K562 (cell line): ENCODE measurements around the gene VWA7. TPM values are rescaled to one million over a fixed set of nuclear protein-coding genes. Genes with fewer than 3 reads are reported as not detected.

Source experiments
- ATAC-seq: fragments of 200-7000 bp; cut with Tn5 transposase; 3 replicates; pipeline ENCODE4 v1.9.1; 2020; ENCODE audit warnings: moderate library complexity
- BruUV-seq: library from RNA; stranded (reverse); fragments of 400-500 nt; replicated peaks from 2 replicates; lab custom pipeline; 2021; lab: Mats Ljungman, UMichigan
- CTCF ChIA-PET: fragments of 300-600 bp; formaldehyde crosslinking; extraction: SDS; loops from one replicate; lab custom pipeline; 2021; ENCODE audit warnings: low intra/inter-chr PET ratio; lab: Yijun Ruan, JAX
- POLR2A ChIA-PET: fragments of 300-600, 350-650 bp; sonication (Branson Sonifier 250); formaldehyde crosslinking; extraction: SDS; loops from one replicate; lab custom pipeline; 2021; ENCODE audit warnings: antibody characterized with exemption, inconsistent platforms; lab: Yijun Ruan, JAX
- DNase-seq, 4 experiments: peaks; one replicate each; pipeline versions ENCODE4 v3.0.0 to v3.0.0-alpha.2; 2011 to 2018; ENCODE audit warnings: low spot score in 3 of 4, mixed read lengths in 3 of 4; ENCODE audit errors: extremely low read depth in 1 of 4
- FAIRE-seq: peaks from 2 replicates; lab custom pipeline; 2011; peaks lifted over from hg19 to GRCh38; lab: Jason Lieb, UNC
- H2AFZ ChIP-seq: 2 replicates; pipeline ENCODE4 v1.6.0; 2011; ENCODE audit warnings: low read depth, low read length, control low read depth, inconsistent platforms
- H3K27ac ChIP-seq: fragments of 200-600 bp; 3 replicates; pipeline ENCODE4 v1.8.0; 2011; ENCODE audit warnings: low read depth, mild to moderate bottlenecking, control low read depth, inconsistent platforms, low read length, moderate library complexity, mixed read lengths; ENCODE audit errors: extremely low read depth
- H3K27me3 ChIP-seq, 2 experiments: fragments of 300-600 bp in 1 of 2; 2 replicates in 1 of 2; 3 replicates in 1 of 2; pipeline versions ENCODE4 v1.6.0 to v1.8.0; 2011; ENCODE audit warnings: inconsistent platforms in 2 of 2, low read length in 2 of 2, mild to moderate bottlenecking in 1 of 2, mixed read lengths in 1 of 2, moderate library complexity in 1 of 2; ENCODE audit not compliant: control insufficient read depth in 2 of 2, insufficient read depth in 2 of 2
- H3K36me3 ChIP-seq: fragments of 300-600 bp; 3 replicates; pipeline ENCODE4 v1.8.0; 2011; ENCODE audit warnings: mild to moderate bottlenecking, low read length, inconsistent platforms; ENCODE audit not compliant: control insufficient read depth, insufficient read depth
- H3K4me1 ChIP-seq, 2 experiments: fragments of 200-600 bp in 1 of 2; replicated peaks in 1 of 2; 2 replicates in 1 of 2; 3 replicates in 1 of 2; pipeline versions ENCODE4 v1.5.1 to v1.8.0; 2011; ENCODE audit warnings: inconsistent platforms in 2 of 2, low read length in 2 of 2, mild to moderate bottlenecking in 1 of 2, mixed read lengths in 1 of 2, moderate library complexity in 1 of 2; ENCODE audit not compliant: control insufficient read depth in 2 of 2, insufficient read depth in 2 of 2
- H3K4me2 ChIP-seq: 2 replicates; pipeline ENCODE4 v1.6.1; 2011; ENCODE audit warnings: low read length, control low read depth, inconsistent platforms, mixed read lengths; ENCODE audit not compliant: insufficient read depth
- H3K4me3 ChIP-seq: fragments of 200-600 bp; sonication (generic), shearing (Covaris generic); 2 replicates; pipeline ENCODE4 v1.5.1; 2016; ENCODE audit warnings: control low read depth, inconsistent platforms
- H3K79me2 ChIP-seq: fragments of 200-600 bp; 3 replicates; pipeline ENCODE4 v1.8.0; 2011; ENCODE audit warnings: low read length, inconsistent platforms; ENCODE audit not compliant: control insufficient read depth, insufficient read depth
- H3K9ac ChIP-seq, 2 experiments: 2 replicates each; pipeline versions ENCODE4 v1.6.0 to v1.6.1; 2011; ENCODE audit warnings: low read depth in 2 of 2, low read length in 2 of 2, control low read depth in 1 of 2, inconsistent platforms in 1 of 2, mild to moderate bottlenecking in 1 of 2, mixed read lengths in 1 of 2; ENCODE audit not compliant: insufficient read depth in 1 of 2
- H3K9me1 ChIP-seq: one replicate; pipeline ENCODE4 v1.6.0; 2011; ENCODE audit warnings: inconsistent platforms, mild to moderate bottlenecking, low read length, moderate library complexity; ENCODE audit not compliant: control insufficient read depth, insufficient read depth
- H3K9me3 ChIP-seq: replicated peaks from 2 replicates; pipeline ENCODE4 v1.5.1; 2011; ENCODE audit warnings: low read depth, low read length, inconsistent platforms; ENCODE audit not compliant: control insufficient read depth, insufficient read depth
- H4K20me1 ChIP-seq: replicated peaks from 2 replicates; pipeline ENCODE4 v1.6.1; 2011; ENCODE audit warnings: low read length, inconsistent platforms, mixed read lengths; ENCODE audit not compliant: control insufficient read depth, insufficient read depth
- MCM5 ChIP-seq: fragments of 450-650 bp; IDR thresholded peaks from 2 replicates; pipeline ENCODE4 v1.6.1; 2016; ENCODE audit warnings: low read depth
- POLR3G ChIP-seq: IDR thresholded peaks from 2 replicates; pipeline ENCODE4 v1.6.1; 2011; ENCODE audit not compliant: insufficient read length, insufficient replicate concordance; ENCODE audit errors: extremely low read depth
- ZBTB40 ChIP-seq, 2 experiments: fragments of 450-650 bp in 1 of 2; sonication (generic) in 1 of 2; formaldehyde crosslinking in 1 of 2; IDR thresholded peaks; 2 replicates each; pipeline versions ENCODE4 v1.7.1 to v1.9.0; 2016 to 2022; ENCODE audit warnings: inconsistent platforms in 1 of 2, mild to moderate bottlenecking in 1 of 2, missing genetic modification reagents in 1 of 2
- ZNF407 ChIP-seq: fragments of 450-650 bp; IDR thresholded peaks from 2 replicates; pipeline ENCODE4 v1.6.1; 2016; ENCODE audit warnings: low read depth
- WGBS: fragments of 100-300 bp; shearing (Covaris generic); methylation state at CpG from one replicate; pipeline ENCODE4 v1.1.6; 2016; ENCODE audit warnings: low coverage, mixed read lengths; ENCODE audit not compliant: insufficient coverage; ENCODE audit errors: missing lambda C conversion rate; 5-methylcytosine and 5-hydroxymethylcytosine counted together
- in situ Hi-C: fragments of 300-500 bp; cut with MboI; formaldehyde crosslinking; loops from 4 replicates; pipeline ENCODE4 v1.15.0; 2018; ENCODE audit warnings: inconsistent platforms, mixed read lengths
- intact Hi-C: fragments of 100-400 bp; cut with micrococcal nuclease; formaldehyde crosslinking; loops from 2 replicates; pipeline ENCODE4 v1.14.2; 2022
- polyA plus RNA-seq, 8 experiments: library from polyadenylated mRNA; depleted of rRNA in 4 of 8; stranded (reverse) in 5 of 8; unstranded in 3 of 8; fragments of >200 nt; fragmentation: Nextera tagmentation in 2 of 8; fragmentation: Illumina TruSeq in 1 of 8; extraction: Ambion mirVana in 2 of 8; extraction: Trizol in 1 of 8; gene quantifications; 2 replicates each; pipeline versions ENCODE4 v1.2.1 to v1.2.3, GENCODE V29; 2011 to 2014; ENCODE audit warnings: inconsistent platforms in 1 of 8, missing spikeins in 1 of 8
- total RNA-seq, 7 experiments: library from RNA; depleted of rRNA in 6 of 7; stranded (reverse); fragments of >200 nt in 6 of 7; fragmentation: Illumina TruSeq in 2 of 7; extraction: Trizol in 2 of 7; gene quantifications; 2 replicates each; pipeline versions ENCODE4 v1.2.1 to v1.2.3, GENCODE V29; 2011 to 2021; ENCODE audit warnings: low replicate concordance in 1 of 7

VWA7 gene
- total and polyA plus RNA-seq, 9 of the 15 experiments (the other 6 are each of a cell fraction or from before 2014, with no cell fraction given) = 0.18 to 2.9 (median 0.95) TPM

- peaks cover 5 to 30% of the 10 kb centered on the region in 2 experiments; a peak in 4 of 5 replicates for H3K4me1 ChIP-seq
- in situ Hi-C loops = no loop called here
- TF ChIP-seq POLR3G = no peak
- no peak for TF ChIP-seq MCM5
- TF ChIP-seq ZNF407 = no peak
- TF ChIP-seq ZBTB40 (IDR thresholded peaks at IDR 0.05) = no peak
- TF ChIP-seq ZBTB40 (CRISPR knock-in tag; IDR thresholded peaks at IDR 0.05) = no peak
Measured at GRCh38 chr6:31764198-31764597, 12.9 kb downstream of the VWA7 start.

More at GRCh38 chr6:31764198-31764597, 12.9 kb downstream of the VWA7 start:
- ChIA-PET CTCF (no interaction called here), POLR2A (interaction anchor here (0.6 to 4.6 kb wide), 10 partner anchors 8 to 100 kb away, joined by 3 to 29 read pairs (median 4); partner anchors contain the start of genes CLIC1, GPANK1 and MSH5)
- H3K9me3 ChIP-seq = no peaks in the 10 kb centered on the region
- no peak overlapping the region for H3K27ac ChIP-seq
- peak; percentile 28 for ATAC-seq
- H2AFZ ChIP-seq = no peak overlapping the region
- H4K20me1 ChIP-seq = no peaks in the 10 kb centered on the region
- FAIRE-seq = no peak
- H3K27me3 ChIP-seq = no peaks in the 10 kb centered on the region
- BruUV-seq = TSS peak; percentile 37
- peaks cover 49% of the 10 kb centered on the region for H3K36me3 ChIP-seq
- peak in 2 of 4 experiments; percentile 66 to 79 for DNase-seq
- H3K9me1 ChIP-seq = no peaks in the 10 kb centered on the region
- H3K4me2 ChIP-seq = no peak overlapping the region
- intact Hi-C loops = no loop called here
- H3K9ac ChIP-seq = peak overlapping the region in 1 of 2 experiments; percentile 12; a peak in 1 of 4 replicates
- H3K79me2 ChIP-seq = no peaks in the 10 kb centered on the region
- WGBS = 34% methylated on average over 4 of the region's 4 CpGs
- H3K4me3 ChIP-seq = no peak overlapping the region
